Measurements from ENCODE around the gene FBN2.

FBN2 gene

GRCh38 chr5:128519827-128520226 lies 18.2 kb downstream of the FBN2 start:
- TF ChIP-seq GATA3 (IDR thresholded peaks at IDR 0.05; ENCODE audit: low read depth, low read length) (no peak), GATA2 (IDR thresholded peaks at IDR 0.05; ENCODE audit: low read depth, low read length) (no peak)

DNA sequence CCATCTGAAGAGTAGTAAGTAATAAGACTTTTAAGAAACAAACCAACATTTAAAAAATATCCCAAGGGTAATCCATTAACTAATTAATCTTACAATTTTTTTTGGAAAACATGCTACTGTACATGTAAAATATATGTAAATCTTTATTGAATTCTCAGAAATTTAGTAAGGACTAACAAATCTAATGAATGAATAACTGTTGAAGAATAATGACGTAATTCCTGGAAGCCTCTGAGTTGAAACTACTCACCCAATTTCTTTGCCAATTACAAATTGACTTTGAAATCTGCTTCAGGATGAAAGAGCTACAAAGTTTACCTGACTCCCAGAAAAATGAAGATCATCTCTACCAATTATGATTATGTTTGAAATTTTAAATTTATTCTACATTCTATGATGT lies 21.1 kb downstream of the FBN2 start:
- TF ChIP-seq GATA3 (IDR thresholded peaks at IDR 0.05; ENCODE audit: low read depth, low read length), result no peak
- no peak for TF ChIP-seq GATA2 (IDR thresholded peaks at IDR 0.05; ENCODE audit: low read depth, low read length)

DNA sequence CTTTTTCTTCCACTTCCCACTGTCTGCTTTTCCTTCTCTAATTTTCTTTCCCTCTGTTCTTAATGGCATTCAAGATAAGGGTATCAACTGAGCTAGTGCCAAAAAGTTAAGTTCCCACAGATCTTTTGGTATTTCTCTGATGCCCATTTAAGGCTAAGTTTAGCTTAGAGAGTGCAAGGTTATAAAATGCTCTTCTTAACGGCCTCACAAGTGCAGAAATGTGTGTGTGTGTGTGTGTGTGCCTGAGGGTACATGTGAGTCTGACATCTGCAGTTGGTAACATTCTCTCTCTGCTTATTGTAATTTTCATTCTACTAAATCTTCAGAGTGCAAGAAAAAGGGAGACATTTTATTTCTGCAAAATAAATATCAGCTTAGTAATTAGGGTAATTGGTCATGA lies 24.2 kb downstream of the FBN2 start:
- TF ChIP-seq GATA3 (IDR thresholded peaks at IDR 0.05; ENCODE audit: low read depth, low read length) (no peak), GATA2 (IDR thresholded peaks at IDR 0.05; ENCODE audit: low read depth, low read length) (no peak)

DNA sequence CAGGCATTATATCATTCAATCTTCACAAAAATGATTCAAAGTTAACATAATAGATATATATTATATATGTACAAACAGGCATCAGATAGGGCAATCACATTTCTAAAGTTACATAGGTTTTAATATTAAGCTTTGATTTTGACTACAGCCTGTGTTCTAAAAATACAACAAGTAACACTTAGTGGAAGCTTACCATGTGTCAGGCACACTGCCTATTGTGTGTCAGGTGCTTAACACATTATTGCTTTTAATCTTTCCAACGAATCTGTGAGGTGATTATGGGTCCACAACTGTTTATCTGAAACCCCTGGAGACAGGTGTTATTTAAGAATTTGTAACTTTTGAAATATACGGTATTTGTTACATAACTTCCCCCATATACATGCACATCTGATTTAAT lies 25.2 kb downstream of the FBN2 start:
- TF ChIP-seq GATA3 (IDR thresholded peaks at IDR 0.05; ENCODE audit: low read depth, low read length) (no peak), GATA2 (IDR thresholded peaks at IDR 0.05; ENCODE audit: low read depth, low read length) (no peak)

- TF ChIP-seq GATA2 (IDR thresholded peaks at IDR 0.05; ENCODE audit: low read depth, low read length), result no peak
- no peak for TF ChIP-seq GATA3 (IDR thresholded peaks at IDR 0.05; ENCODE audit: low read depth, low read length)
Measured at GRCh38 chr5:128506643-128507042, 31.4 kb downstream of the FBN2 start.

DNA sequence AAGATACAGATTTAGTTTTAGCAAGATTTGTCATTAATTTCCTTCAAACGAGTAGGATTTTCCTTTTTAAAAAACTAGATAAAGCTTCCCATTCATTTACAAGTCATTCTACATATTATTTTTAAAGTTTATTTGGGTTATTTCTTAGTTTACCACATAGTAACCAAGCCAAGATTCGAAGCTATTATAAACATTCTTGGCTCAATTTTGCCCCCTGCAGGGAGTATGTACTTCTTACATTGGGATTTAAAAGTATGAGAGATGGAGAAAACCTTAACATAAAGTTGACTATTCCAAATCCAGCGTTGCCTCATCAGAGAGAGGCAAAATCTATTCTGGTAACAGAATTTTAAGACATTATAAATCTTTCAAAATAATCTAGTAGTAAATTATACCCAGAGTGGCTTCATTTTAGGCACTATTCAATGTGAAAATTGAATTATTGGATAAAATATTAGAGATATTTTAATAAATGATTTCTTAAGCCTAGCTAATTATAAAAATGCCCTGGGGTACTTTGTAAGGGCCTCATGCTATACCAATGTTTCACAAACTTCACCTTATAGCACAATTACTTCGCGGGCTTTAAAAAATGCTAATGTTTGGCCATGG lies 39.1 kb downstream of the FBN2 start:
- no peak for TF ChIP-seq GATA2 (IDR thresholded peaks at IDR 0.05; ENCODE audit: low read depth, low read length)
- no peak for TF ChIP-seq GATA3 (IDR thresholded peaks at IDR 0.05; ENCODE audit: low read depth, low read length)

- TF ChIP-seq GATA2 (IDR thresholded peaks at IDR 0.05; ENCODE audit: low read depth, low read length), result no peak
- no peak for TF ChIP-seq GATA3 (IDR thresholded peaks at IDR 0.05; ENCODE audit: low read depth, low read length)
Measured at GRCh38 chr5:128494516-128494915, 43.5 kb downstream of the FBN2 start.

DNA sequence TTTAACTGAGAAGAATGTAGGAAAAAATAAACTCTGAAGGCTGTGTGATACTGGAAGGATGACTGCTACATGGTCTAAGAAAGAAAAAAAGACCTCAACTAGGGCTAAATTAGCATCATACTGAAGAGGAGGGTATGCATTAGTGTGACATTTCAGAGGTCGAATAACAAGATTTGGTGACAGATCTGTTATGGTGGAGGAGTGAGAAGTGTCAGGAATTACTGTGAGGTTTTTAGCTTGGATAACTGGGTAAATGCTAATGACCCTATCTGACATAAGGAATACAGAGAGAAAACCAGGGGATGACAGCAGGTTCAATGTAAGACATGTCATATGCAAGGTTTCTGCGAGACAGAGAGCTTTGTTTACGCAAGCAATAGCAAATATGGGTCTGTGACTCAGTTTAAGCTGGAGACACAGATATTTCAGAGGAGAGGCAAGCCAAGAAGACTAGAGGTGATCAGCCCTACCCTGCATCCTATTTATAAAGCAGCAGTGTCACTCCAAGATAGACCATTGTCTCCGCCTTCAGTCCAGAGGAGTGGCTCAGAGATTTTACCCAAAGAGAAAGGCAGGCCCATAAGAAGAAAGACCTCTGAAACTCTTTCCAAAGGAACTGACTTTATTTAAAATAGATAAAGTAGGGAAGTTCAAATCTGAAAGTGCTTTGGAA lies 44.3 kb downstream of the FBN2 start:
- TF ChIP-seq GATA3 (IDR thresholded peaks at IDR 0.05; ENCODE audit: low read depth, low read length) (no peak), GATA2 (IDR thresholded peaks at IDR 0.05; ENCODE audit: low read depth, low read length) (no peak)

DNA sequence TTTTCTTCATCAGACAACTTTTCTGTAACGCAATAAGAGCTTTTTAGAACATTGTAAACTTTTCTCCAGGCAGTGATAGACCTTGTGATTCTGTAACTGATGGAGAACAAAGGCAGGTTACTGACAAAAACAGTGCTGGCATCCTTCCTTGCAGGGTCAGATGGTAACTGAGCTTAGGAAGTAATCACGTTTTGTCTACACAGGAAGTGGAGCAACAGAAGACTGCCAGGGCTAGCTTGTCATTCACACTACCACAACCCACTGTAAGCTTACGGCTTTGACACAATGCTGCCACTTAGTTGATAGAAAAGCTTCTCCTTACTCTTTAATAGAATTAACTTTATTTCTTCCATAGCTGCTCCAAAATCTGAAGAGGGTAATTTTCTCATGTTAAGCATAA lies 46.8 kb downstream of the FBN2 start:
- no peak for TF ChIP-seq GATA2 (IDR thresholded peaks at IDR 0.05; ENCODE audit: low read depth, low read length)
- no peak for TF ChIP-seq GATA3 (IDR thresholded peaks at IDR 0.05; ENCODE audit: low read depth, low read length)

DNA sequence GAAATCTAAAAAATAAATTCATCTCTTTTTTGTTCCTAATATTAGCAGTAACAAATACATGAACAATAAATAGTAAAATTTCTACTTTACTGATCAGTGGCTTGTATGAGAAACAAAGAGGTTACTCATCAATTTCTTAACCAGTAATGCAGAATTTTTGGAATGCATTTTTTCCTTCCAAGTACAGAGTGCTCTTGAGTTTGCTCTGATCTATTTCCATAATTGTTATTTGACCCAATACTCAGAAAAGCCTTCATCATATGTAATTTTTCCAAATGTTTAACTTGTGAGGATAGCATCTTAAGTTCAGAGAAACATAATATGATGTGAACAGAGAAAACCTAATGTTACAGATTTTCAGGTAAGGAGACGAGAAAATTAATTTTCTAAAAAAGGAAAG lies 47.3 kb downstream of the FBN2 start:
- TF ChIP-seq GATA2 (IDR thresholded peaks at IDR 0.05; ENCODE audit: low read depth, low read length) (no peak), GATA3 (IDR thresholded peaks at IDR 0.05; ENCODE audit: low read depth, low read length) (no peak)

DNA sequence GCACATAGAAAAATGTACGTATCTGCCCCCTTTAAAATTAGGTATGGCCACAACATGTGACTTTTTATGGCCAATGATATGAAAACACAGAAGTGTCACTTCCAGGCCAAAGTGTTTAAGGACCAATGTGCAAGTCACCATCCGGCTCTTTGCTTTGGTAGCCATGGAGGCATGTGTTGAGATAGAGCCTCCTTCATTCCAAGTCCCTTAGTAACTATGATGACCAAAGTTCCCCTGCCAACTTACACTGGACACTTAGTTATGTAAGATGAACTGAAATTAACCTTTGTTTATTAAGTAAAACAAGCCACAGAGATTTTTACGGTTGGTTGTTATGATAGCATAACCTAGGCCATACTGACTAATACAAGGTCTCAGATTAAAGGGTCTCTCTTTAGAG lies 51.0 kb downstream of the FBN2 start:
- no peak for TF ChIP-seq GATA2 (IDR thresholded peaks at IDR 0.05; ENCODE audit: low read depth, low read length)
- no peak for TF ChIP-seq GATA3 (IDR thresholded peaks at IDR 0.05; ENCODE audit: low read depth, low read length)

- TF ChIP-seq GATA3 (IDR thresholded peaks at IDR 0.05; ENCODE audit: low read depth, low read length), result no peak
- TF ChIP-seq GATA2 (IDR thresholded peaks at IDR 0.05; ENCODE audit: low read depth, low read length), result no peak
Measured at GRCh38 chr5:128483738-128484137, 54.3 kb downstream of the FBN2 start.

DNA sequence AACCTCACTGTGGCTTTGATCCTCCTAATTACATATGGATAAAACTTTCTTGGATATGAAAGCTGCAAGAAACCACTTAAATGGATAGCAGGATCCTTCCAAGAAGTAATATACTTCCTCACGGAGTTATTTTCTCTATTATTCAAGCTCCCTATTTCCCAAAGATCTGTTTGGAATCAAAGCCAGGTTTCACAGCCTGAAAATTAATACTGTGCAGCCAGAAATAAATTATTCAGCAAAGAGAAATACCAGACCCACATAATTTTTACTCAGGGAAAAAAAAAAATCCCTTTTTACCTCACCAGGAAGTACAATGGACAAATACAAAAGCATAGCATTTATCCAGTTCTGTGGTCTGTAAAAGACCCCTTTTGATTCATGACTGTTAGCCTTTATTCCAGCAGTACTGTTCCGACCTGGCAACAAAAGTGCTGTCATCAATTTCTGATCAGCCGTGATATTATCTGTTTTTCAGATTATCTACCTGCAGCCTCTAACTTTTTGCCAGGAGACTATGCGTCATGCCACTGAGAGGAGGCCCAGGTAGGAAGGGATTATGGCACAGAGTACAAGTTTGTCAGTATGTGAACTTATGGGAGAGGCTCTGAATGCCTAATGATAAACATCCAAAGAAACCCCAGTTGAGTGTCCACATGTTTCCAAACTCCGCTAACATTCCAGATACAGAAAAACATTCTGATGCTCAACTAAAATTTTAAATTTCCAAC lies 57.0 kb downstream of the FBN2 start:
- no peak for TF ChIP-seq GATA2 (IDR thresholded peaks at IDR 0.05; ENCODE audit: low read depth, low read length)
- TF ChIP-seq GATA3 (IDR thresholded peaks at IDR 0.05; ENCODE audit: low read depth, low read length), result no peak

- TF ChIP-seq GATA2 (IDR thresholded peaks at IDR 0.05; ENCODE audit: low read depth, low read length), result no peak
- TF ChIP-seq GATA3 (IDR thresholded peaks at IDR 0.05; ENCODE audit: low read depth, low read length), result no peak
Measured at GRCh38 chr5:128480158-128480557, 57.9 kb downstream of the FBN2 start.

Measured in SH-SY5Y (cell line).